Neural progenitor cell (in vitro differentiated cells): ENCODE results near the gene CAMK1D. TPM values are rescaled to one million over a fixed set of nuclear protein-coding genes. Genes with fewer than 3 reads are reported as not detected.

Experiments
- DNase-seq: peaks from one replicate; pipeline ENCODE4 v3.0.0-alpha.2; 2016; ENCODE audit warnings: low spot score
- H2AFZ ChIP-seq: fragments of 200-600 bp; sonication (generic); replicated peaks from 2 replicates; pipeline ENCODE4 v1.6.1; 2016; ENCODE audit warnings: antibody characterized with exemption
- H3F3A ChIP-seq: fragments of 200-600 bp; sonication (generic); 2 replicates; pipeline ENCODE4 v1.6.1; 2016; ENCODE audit warnings: antibody characterized with exemption, low read depth
- H3K27ac ChIP-seq: fragments of 200-600 bp; sonication (generic); 2 replicates; pipeline ENCODE4 v1.5.1; 2016; ENCODE audit warnings: mild to moderate bottlenecking
- H3K27me3 ChIP-seq: fragments of 200-600 bp; sonication (generic); 2 replicates; pipeline ENCODE4 v1.6.1; 2016; ENCODE audit warnings: mild to moderate bottlenecking, moderate library complexity
- H3K36me3 ChIP-seq: fragments of 200-600 bp; sonication (generic); 2 replicates; pipeline ENCODE4 v1.5.1; 2016
- H3K4me1 ChIP-seq: fragments of 200-600 bp; sonication (generic); 2 replicates; pipeline ENCODE4 v1.6.1; 2016; ENCODE audit warnings: mixed run types
- H3K4me2 ChIP-seq: fragments of 200-600 bp; sonication (generic); 2 replicates; pipeline ENCODE4 v1.6.1; 2016
- H3K4me3 ChIP-seq: fragments of 200-600 bp; sonication (generic); 2 replicates; pipeline ENCODE4 v1.5.1; 2016
- H3K79me2 ChIP-seq: fragments of 200-600 bp; sonication (generic); 2 replicates; pipeline ENCODE4 v1.6.1; 2016; ENCODE audit warnings: low read depth
- H3K9ac ChIP-seq: fragments of 200-600 bp; sonication (generic); 2 replicates; pipeline ENCODE4 v1.6.1; 2016
- H3K9me3 ChIP-seq: fragments of 200-600 bp; sonication (generic); 2 replicates; pipeline ENCODE4 v1.5.1; 2016; ENCODE audit warnings: low read depth
- H4K20me1 ChIP-seq: fragments of 200-600 bp; sonication (generic); 2 replicates; pipeline ENCODE4 v1.6.1; 2016; ENCODE audit warnings: low read depth
- H3K27ac Mint-ChIP-seq: 3 replicates; pipeline ENCODE4 v1.8.0; 2021; ENCODE audit warnings: mixed read lengths
- H3K27me3 Mint-ChIP-seq: 2 replicates; pipeline ENCODE4 v1.8.0; 2022; ENCODE audit warnings: low read depth, mild to moderate bottlenecking, inconsistent platforms, moderate library complexity, mixed read lengths; ENCODE audit not compliant: insufficient read depth
- H3K36me3 Mint-ChIP-seq: 3 replicates; pipeline ENCODE4 v1.8.0; 2021; ENCODE audit warnings: mixed read lengths
- H3K4me1 Mint-ChIP-seq: 3 replicates; pipeline ENCODE4 v1.8.0; 2021; ENCODE audit warnings: mixed read lengths
- H3K4me3 Mint-ChIP-seq: 3 replicates; pipeline ENCODE4 v1.8.0; 2021; ENCODE audit warnings: mild to moderate bottlenecking, moderate library complexity, mixed read lengths
- H3K9me3 Mint-ChIP-seq: 3 replicates; pipeline ENCODE4 v1.8.0; 2020; ENCODE audit warnings: mixed read lengths
- CTCF ChIP-seq: fragments of 200-600 bp; sonication (generic); IDR thresholded peaks from 2 replicates; pipeline ENCODE4 v1.5.1; 2017; ENCODE audit warnings: antibody characterized with exemption, mild to moderate bottlenecking
- EZH2 ChIP-seq: fragments of 200-600 bp; sonication (generic); IDR thresholded peaks from 2 replicates; pipeline ENCODE4 v1.6.1; 2017; ENCODE audit warnings: antibody characterized with exemption, mild to moderate bottlenecking, moderate library complexity
- EZH2phosphoT487 ChIP-seq: fragments of 200-600 bp; sonication (generic); IDR thresholded peaks from 2 replicates; pipeline ENCODE4 v1.6.1; 2017; ENCODE audit warnings: antibody characterized with exemption
- total RNA-seq: library from RNA; depleted of rRNA; stranded (reverse); fragments of >200 nt; gene quantifications from 2 replicates; pipeline ENCODE4 v1.2.3, GENCODE V29; 2015; ENCODE audit warnings: low replicate concordance

CAMK1D gene
- total RNA-seq, 1 donor from 2014 or later: 7.6 TPM

GRCh38 chr10:12459340-12459739, 110.0 kb downstream of the CAMK1D start:
- H3K79me2 ChIP-seq: no peaks in the 10 kb centered on the region
- no peak overlapping the region for H3K9ac ChIP-seq
- no peaks in the 10 kb centered on the region for H3K27me3 ChIP-seq
- H3K9me3 ChIP-seq: no peaks in the 10 kb centered on the region
- Mint-ChIP-seq H3K4me1 (no peaks in the 10 kb centered on the region), H3K36me3 (no peaks in the 10 kb centered on the region), H3K27ac (no peak overlapping the region), H3K27me3 (peaks cover 6% of the 10 kb centered on the region), H3K9me3 (no peaks in the 10 kb centered on the region), H3K4me3 (no peak overlapping the region)
- no peak for DNase-seq
- H3K4me3 ChIP-seq: no peak overlapping the region
- H3K36me3 ChIP-seq: no peaks in the 10 kb centered on the region
- TF ChIP-seq CTCF: no peak
- TF ChIP-seq EZH2phosphoT487: no peak
- no peak for TF ChIP-seq EZH2
- no peaks in the 10 kb centered on the region for H3K4me1 ChIP-seq
- H3K27ac ChIP-seq: no peak overlapping the region
- no peak overlapping the region for H2AFZ ChIP-seq
- no peaks in the 10 kb centered on the region for H3F3A ChIP-seq
- no peak overlapping the region for H3K4me2 ChIP-seq
- no peaks in the 10 kb centered on the region for H4K20me1 ChIP-seq

GRCh38 chr10:12459762-12460161, 110.4 kb downstream of the CAMK1D start:
- H3K36me3 ChIP-seq: no peaks in the 10 kb centered on the region
- no peak for DNase-seq
- no peaks in the 10 kb centered on the region for H3K27me3 ChIP-seq
- H3K4me1 ChIP-seq: no peaks in the 10 kb centered on the region
- H3K9me3 Mint-ChIP-seq: no peaks in the 10 kb centered on the region
- H4K20me1 ChIP-seq: no peaks in the 10 kb centered on the region
- H3F3A ChIP-seq: no peaks in the 10 kb centered on the region
- no peaks in the 10 kb centered on the region for H3K79me2 ChIP-seq
- H3K4me2 ChIP-seq: no peak overlapping the region
- no peak overlapping the region for H2AFZ ChIP-seq
- H3K9ac ChIP-seq: no peak overlapping the region
- no peak overlapping the region for H3K27ac Mint-ChIP-seq
- TF ChIP-seq EZH2phosphoT487: no peak
- TF ChIP-seq EZH2: no peak
- no peak for TF ChIP-seq CTCF
- H3K27me3 Mint-ChIP-seq: peaks cover 6% of the 10 kb centered on the region
- no peak overlapping the region for H3K4me3 Mint-ChIP-seq
- H3K9me3 ChIP-seq: no peaks in the 10 kb centered on the region
- no peaks in the 10 kb centered on the region for H3K36me3 Mint-ChIP-seq
- H3K4me3 ChIP-seq: no peak overlapping the region
- no peak overlapping the region for H3K27ac ChIP-seq
- peaks cover under 1% of the 10 kb centered on the region for H3K4me1 Mint-ChIP-seq

- H3K9me3 ChIP-seq: no peaks in the 10 kb centered on the region
- no peaks in the 10 kb centered on the region for H3K36me3 ChIP-seq
- H3F3A ChIP-seq: peaks cover 4% of the 10 kb centered on the region
- DNase-seq: no peak
- Mint-ChIP-seq H3K4me3 (no peak overlapping the region), H3K9me3 (no peaks in the 10 kb centered on the region), H3K27ac (no peak overlapping the region), H3K36me3 (no peaks in the 10 kb centered on the region), H3K27me3 (peaks cover 6% of the 10 kb centered on the region), H3K4me1 (peaks cover 12% of the 10 kb centered on the region)
- no peaks in the 10 kb centered on the region for H3K27me3 ChIP-seq
- no peaks in the 10 kb centered on the region for H4K20me1 ChIP-seq
- H3K4me1 ChIP-seq: peaks cover 4% of the 10 kb centered on the region
- H3K4me2 ChIP-seq: no peak overlapping the region
- H3K4me3 ChIP-seq: no peak overlapping the region
- H3K27ac ChIP-seq: no peak overlapping the region
- no peak overlapping the region for H3K9ac ChIP-seq
- no peak for TF ChIP-seq CTCF
- TF ChIP-seq EZH2phosphoT487: no peak
- TF ChIP-seq EZH2: no peak
- H2AFZ ChIP-seq: no peak overlapping the region
- no peaks in the 10 kb centered on the region for H3K79me2 ChIP-seq
Measured at GRCh38 chr10:12463459-12463838, 114.1 kb downstream of the CAMK1D start.
